Measurements from ENCODE around the gene EHBP1.
"Not testable (repeated sequence)": the region's sequence is repeated elsewhere in the genome, so short reads cannot be mapped to it uniquely, and the experiment has no call there.

The EHBP1 gene

DNA sequence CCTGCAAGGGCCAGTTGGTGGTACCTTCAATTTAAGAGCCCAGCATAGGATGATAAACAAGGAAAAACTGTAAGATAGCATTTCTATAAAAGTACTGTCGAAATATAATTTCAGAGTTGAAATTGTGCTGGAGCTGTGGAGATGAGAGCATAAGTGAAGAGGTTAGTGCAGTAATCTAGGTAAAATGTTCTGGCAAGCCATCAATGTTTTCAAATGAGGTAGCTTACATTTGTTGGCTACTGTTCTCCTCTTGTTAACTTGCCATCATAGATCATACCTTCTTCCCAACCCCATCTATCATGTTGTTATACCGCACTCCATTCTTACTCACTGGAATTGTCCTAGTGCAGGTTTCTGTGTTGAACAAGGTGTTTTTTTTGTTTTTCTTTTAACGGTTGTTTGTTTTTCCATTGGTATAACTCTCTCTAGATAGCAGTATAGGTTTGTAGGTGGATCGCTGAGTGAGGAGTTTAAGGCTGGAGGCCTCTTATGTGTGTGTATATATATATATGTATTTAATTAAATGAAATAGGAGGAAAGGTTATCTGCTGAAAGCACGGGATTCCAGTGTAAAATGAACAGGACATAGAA is 40.5 kb downstream of the EHBP1 start:
- H3K36me3 ChIP-seq (ENCODE audit: control insufficient read depth, insufficient read depth, low read length) = no peaks in the 10 kb centered on the region
- TF ChIP-seq, protein P1, sequence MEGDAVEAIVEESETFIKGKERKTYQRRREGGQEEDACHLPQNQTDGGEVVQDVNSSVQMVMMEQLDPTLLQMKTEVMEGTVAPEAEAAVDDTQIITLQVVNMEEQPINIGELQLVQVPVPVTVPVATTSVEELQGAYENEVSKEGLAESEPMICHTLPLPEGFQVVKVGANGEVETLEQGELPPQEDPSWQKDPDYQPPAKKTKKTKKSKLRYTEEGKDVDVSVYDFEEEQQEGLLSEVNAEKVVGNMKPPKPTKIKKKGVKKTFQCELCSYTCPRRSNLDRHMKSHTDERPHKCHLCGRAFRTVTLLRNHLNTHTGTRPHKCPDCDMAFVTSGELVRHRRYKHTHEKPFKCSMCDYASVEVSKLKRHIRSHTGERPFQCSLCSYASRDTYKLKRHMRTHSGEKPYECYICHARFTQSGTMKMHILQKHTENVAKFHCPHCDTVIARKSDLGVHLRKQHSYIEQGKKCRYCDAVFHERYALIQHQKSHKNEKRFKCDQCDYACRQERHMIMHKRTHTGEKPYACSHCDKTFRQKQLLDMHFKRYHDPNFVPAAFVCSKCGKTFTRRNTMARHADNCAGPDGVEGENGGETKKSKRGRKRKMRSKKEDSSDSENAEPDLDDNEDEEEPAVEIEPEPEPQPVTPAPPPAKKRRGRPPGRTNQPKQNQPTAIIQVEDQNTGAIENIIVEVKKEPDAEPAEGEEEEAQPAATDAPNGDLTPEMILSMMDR (IDR thresholded peaks at IDR 0.05) = no peak
- no peak overlapping the region for H3K9ac ChIP-seq
- H2AFZ ChIP-seq = no peak overlapping the region
- no peaks in the 10 kb centered on the region for H3K27me3 ChIP-seq (ENCODE audit: control insufficient read depth, insufficient read depth, low read length)
- peaks cover 4% of the 10 kb centered on the region for H3K79me2 ChIP-seq
- no peak overlapping the region for H3K4me2 ChIP-seq (ENCODE audit: low read length)
- no peak overlapping the region for H3K27ac ChIP-seq
- no peaks in the 10 kb centered on the region for H3K9me3 ChIP-seq (ENCODE audit: control insufficient read depth, low read length)
- peaks cover under 1% of the 10 kb centered on the region for H3K4me1 ChIP-seq
- no peak overlapping the region for H3K4me3 ChIP-seq (ENCODE audit: low read depth, low read length)

DNA sequence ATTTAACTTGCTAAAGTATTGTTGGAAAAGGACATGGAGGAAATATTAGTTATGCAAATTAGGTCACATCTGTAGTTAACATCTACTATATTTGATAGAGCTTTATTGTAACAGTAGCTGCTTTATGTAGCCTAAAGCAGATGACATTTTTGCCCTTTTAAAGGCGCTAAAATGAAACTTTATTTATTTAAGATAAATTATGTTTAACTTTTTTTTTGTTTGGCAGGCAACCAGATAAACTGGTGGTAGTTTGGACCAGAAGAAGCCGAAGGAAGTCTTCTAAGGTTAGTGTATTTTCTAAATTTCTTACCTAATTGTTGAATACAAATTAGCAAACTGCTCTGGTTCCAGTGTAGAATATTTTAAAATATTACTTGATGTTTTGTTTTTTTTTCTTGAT is 41.7 kb downstream of the EHBP1 start:
- no peak overlapping the region for H3K9ac ChIP-seq
- no peaks in the 10 kb centered on the region for H3K9me3 ChIP-seq (ENCODE audit: control insufficient read depth, low read length)
- no peaks in the 10 kb centered on the region for H3K36me3 ChIP-seq (ENCODE audit: control insufficient read depth, insufficient read depth, low read length)
- H3K27ac ChIP-seq = no peak overlapping the region
- no peaks in the 10 kb centered on the region for H3K79me2 ChIP-seq
- no peaks in the 10 kb centered on the region for H3K4me1 ChIP-seq
- no peak overlapping the region for H3K4me3 ChIP-seq (ENCODE audit: low read depth, low read length)
- TF ChIP-seq, protein P1 (IDR thresholded peaks at IDR 0.05) = no peak
- H2AFZ ChIP-seq = no peak overlapping the region
- no peaks in the 10 kb centered on the region for H3K27me3 ChIP-seq (ENCODE audit: control insufficient read depth, insufficient read depth, low read length)
- no peak overlapping the region for H3K4me2 ChIP-seq (ENCODE audit: low read length)

DNA sequence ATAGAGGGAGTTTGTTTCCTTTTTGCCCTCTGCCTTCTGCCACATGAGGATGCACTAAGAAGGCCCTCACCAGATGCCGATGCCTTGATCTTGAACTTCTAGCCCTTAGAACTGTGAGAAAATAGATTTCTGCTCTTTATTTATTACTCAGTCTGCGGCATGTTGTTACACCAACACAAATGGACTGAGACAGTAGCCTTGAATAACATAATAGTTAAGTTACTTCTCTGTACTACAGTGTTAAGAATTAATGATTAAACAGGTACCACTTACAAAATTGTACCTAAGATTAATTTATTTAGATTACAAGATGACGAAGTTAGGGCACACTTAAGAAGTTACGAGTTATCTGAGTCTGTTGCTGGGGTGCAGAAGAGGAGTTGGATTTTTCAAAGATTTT is 42.4 kb downstream of the EHBP1 start:
- H3K9ac ChIP-seq = no peak overlapping the region
- no peak overlapping the region for H3K27ac ChIP-seq
- no peak overlapping the region for H2AFZ ChIP-seq

DNA sequence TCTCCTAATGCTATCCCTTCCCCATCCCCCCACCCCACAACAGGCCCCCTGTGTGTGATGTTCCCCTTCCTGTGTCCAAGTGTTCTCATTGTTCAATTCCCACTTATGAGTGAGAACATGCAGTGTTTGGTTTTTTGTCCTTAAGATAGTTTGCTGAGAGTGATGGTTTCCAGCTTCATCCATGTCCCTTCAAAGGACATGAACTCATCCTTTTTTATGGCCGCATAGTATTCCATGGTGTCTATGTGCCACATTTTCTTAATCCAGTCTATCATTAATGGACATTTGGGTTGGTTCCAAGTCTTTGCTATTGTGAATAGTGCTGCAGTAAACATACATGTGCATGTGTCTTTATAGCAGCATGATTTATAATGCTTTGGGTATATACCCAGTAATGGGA is 43.6 kb downstream of the EHBP1 start:
- H3K9me3 ChIP-seq (ENCODE audit: control insufficient read depth, low read length); H2AFZ ChIP-seq; H3K4me1 ChIP-seq; H3K36me3 ChIP-seq (ENCODE audit: control insufficient read depth, insufficient read depth, low read length); H3K4me3 ChIP-seq (ENCODE audit: low read depth, low read length); H3K4me2 ChIP-seq (ENCODE audit: low read length); H3K27ac ChIP-seq; H3K9ac ChIP-seq; H3K27me3 ChIP-seq (ENCODE audit: control insufficient read depth, insufficient read depth, low read length); H3K79me2 ChIP-seq: not testable (repeated sequence)

More for the DNA sequence above, 42.4 kb downstream of the EHBP1 start:
- Histone ChIP-seq H3K4me3 (ENCODE audit: low read depth, low read length) (no peak overlapping the region), H3K9me3 (ENCODE audit: control insufficient read depth, low read length) (no peaks in the 10 kb centered on the region), H3K27me3 (ENCODE audit: control insufficient read depth, insufficient read depth, low read length) (no peaks in the 10 kb centered on the region), H3K4me1 (no peaks in the 10 kb centered on the region), H3K4me2 (ENCODE audit: low read length) (no peak overlapping the region), H3K79me2 (no peaks in the 10 kb centered on the region), H3K36me3 (ENCODE audit: control insufficient read depth, insufficient read depth, low read length) (no peaks in the 10 kb centered on the region)
- TF ChIP-seq, protein P1 (IDR thresholded peaks at IDR 0.05) = no peak

DNA sequence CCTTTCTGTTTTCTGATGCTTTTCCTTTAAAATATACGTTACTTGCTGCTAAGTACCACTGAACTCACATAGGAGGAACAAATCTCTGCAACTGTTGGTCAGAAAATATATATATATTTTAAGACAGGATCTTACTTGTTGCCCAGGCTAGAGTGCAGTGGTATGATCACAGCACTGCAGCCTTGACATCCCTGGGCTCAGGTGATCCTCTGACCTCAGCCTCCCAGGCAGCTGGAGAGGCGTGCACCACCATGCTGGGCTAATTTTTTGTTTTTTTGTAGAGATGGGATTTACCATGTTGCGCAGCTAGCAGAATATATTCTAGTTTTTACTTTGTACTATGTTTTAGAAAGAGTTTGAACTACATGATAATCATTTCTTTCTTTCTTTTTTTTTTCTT is 51.5 kb downstream of the EHBP1 start:
- H3K4me3 ChIP-seq (ENCODE audit: low read depth, low read length) = no peak overlapping the region
- TF ChIP-seq, protein P1 (IDR thresholded peaks at IDR 0.05) = no peak
- H3K4me2 ChIP-seq (ENCODE audit: low read length) = no peak overlapping the region

More for the DNA sequence above, 51.5 kb downstream of the EHBP1 start:
- Histone ChIP-seq H3K79me2 (no peaks in the 10 kb centered on the region), H2AFZ (no peak overlapping the region), H3K9ac (no peak overlapping the region), H3K27ac (no peak overlapping the region), H3K9me3 (ENCODE audit: control insufficient read depth, low read length) (no peaks in the 10 kb centered on the region), H3K4me1 (no peaks in the 10 kb centered on the region), H3K27me3 (ENCODE audit: control insufficient read depth, insufficient read depth, low read length) (no peaks in the 10 kb centered on the region), H3K36me3 (ENCODE audit: control insufficient read depth, insufficient read depth, low read length) (no peaks in the 10 kb centered on the region)

All from parathyroid adenoma (tissue), 2 donors.